ENCODE data around the gene NTM. TPM values are rescaled to one million over a fixed set of nuclear protein-coding genes. Genes with fewer than 3 reads are reported as not detected.

NTM gene
- total and polyA plus RNA-seq, 7 donors = 0.07 to 1.1 (median 0.22) TPM; not detected in 2

GRCh38 chr11:132185726-132186592, 815.5 kb downstream of the NTM start:
- Histone ChIP-seq H3K36me3 (ENCODE audit: insufficient read depth in 1 of 2, low read depth in 1 of 2) (no peaks in the 10 kb centered on the region), H3K9me3 (no peaks in the 10 kb centered on the region), H3K27me3 (ENCODE audit: insufficient read depth in 3 of 3, low read length in 2 of 3) (no peaks in the 10 kb centered on the region), H3K27ac (no peak overlapping the region), H3K4me1 (no peaks in the 10 kb centered on the region), H3K4me3 (no peak overlapping the region)
- no peak for ATAC-seq
- no peak for DNase-seq
- no peak for TF ChIP-seq CTCF (IDR thresholded peaks at IDR 0.05)
- intact Hi-C loops (cut with DNase I) = no loop called here
- 75 to 76% (median 76%) methylated on average over 12 of the region's 12 CpGs for WGBS, 3 donors

- Histone ChIP-seq H3K9me3 (no peaks in the 10 kb centered on the region), H3K27me3 (ENCODE audit: insufficient read depth in 3 of 3, low read length in 2 of 3) (no peaks in the 10 kb centered on the region), H3K4me1 (no peaks in the 10 kb centered on the region), H3K27ac (no peak overlapping the region), H3K36me3 (ENCODE audit: insufficient read depth in 1 of 2, low read depth in 1 of 2) (no peaks in the 10 kb centered on the region), H3K4me3 (no peak overlapping the region)
- 60 to 66% (median 66%) methylated on average over 6 of the region's 6 CpGs for WGBS, 3 donors
- DNase-seq (no peak), ATAC-seq (no peak)
- TF ChIP-seq CTCF (IDR thresholded peaks at IDR 0.05) = no peak
- intact Hi-C loops (cut with DNase I) = no loop called here
Observed at GRCh38 chr11:132186699-132187098, 816.3 kb downstream of the NTM start.

- H3K27ac ChIP-seq = no peak overlapping the region
- no peak overlapping the region for H3K4me3 ChIP-seq
- H3K36me3 ChIP-seq (ENCODE audit: insufficient read depth in 1 of 2, low read depth in 1 of 2) = no peaks in the 10 kb centered on the region
- TF ChIP-seq CTCF (IDR thresholded peaks at IDR 0.05) = no peak
- no peaks in the 10 kb centered on the region for H3K9me3 ChIP-seq
- intact Hi-C loops (cut with DNase I) = no loop called here
- no peak for ATAC-seq
- no peaks in the 10 kb centered on the region for H3K27me3 ChIP-seq (ENCODE audit: insufficient read depth in 3 of 3, low read length in 2 of 3)
- WGBS, 3 donors = 92 to 94% (median 93%) methylated on average over 4 of the region's 4 CpGs
- no peak for DNase-seq
- H3K4me1 ChIP-seq = no peaks in the 10 kb centered on the region
Observed at GRCh38 chr11:132187386-132187785, 817.0 kb downstream of the NTM start.

GRCh38 chr11:132187814-132188213, 817.4 kb downstream of the NTM start:
- Histone ChIP-seq H3K36me3 (ENCODE audit: insufficient read depth in 1 of 2, low read depth in 1 of 2) (no peaks in the 10 kb centered on the region), H3K27ac (no peak overlapping the region), H3K4me3 (no peak overlapping the region), H3K4me1 (no peaks in the 10 kb centered on the region), H3K9me3 (no peaks in the 10 kb centered on the region), H3K27me3 (ENCODE audit: insufficient read depth in 3 of 3, low read length in 2 of 3) (no peaks in the 10 kb centered on the region)
- TF ChIP-seq CTCF (IDR thresholded peaks at IDR 0.05) = no peak
- ATAC-seq (no peak), DNase-seq (no peak)
- WGBS, 3 donors = 84 to 89% (median 88%) methylated on average over 4 of the region's 4 CpGs
- intact Hi-C loops (cut with DNase I) = no loop called here

Measured in psoas muscle (tissue), 8 donors.